ENCODE results near the gene STAM. TPM values are rescaled to one million over a fixed set of nuclear protein-coding genes. Genes with fewer than 3 reads are reported as not detected.

Gene STAM
- total and polyA plus RNA-seq, 10 of the 15 experiments (the other 5 are each of a cell fraction or from before 2014, with no cell fraction given), result 8.8 to 15.9 (median 14.4) TPM

GRCh38 chr10:17725703-17726102 is 81.8 kb downstream of the STAM start:
- Histone ChIP-seq H3K79me2 (ENCODE audit: control insufficient read depth, insufficient read depth, low read length) (no peaks in the 10 kb centered on the region), H3K4me3 (no peak overlapping the region), H3K9me3 (replicated peaks; ENCODE audit: control insufficient read depth, insufficient read depth, low read length) (no peaks in the 10 kb centered on the region; the same call in 2 of the 3 replicates), H3K9ac (ENCODE audit: control insufficient read depth, insufficient read depth, low read length) (no peak overlapping the region), H3K4me2 (ENCODE audit: control insufficient read depth, insufficient read depth) (no peak overlapping the region), H3K27ac (ENCODE audit: control insufficient read depth, insufficient read depth) (no peak overlapping the region), H2AFZ (ENCODE audit: control insufficient read depth, low read depth, low read length) (no peak overlapping the region), H4K20me1 (ENCODE audit: control insufficient read depth, insufficient read depth) (no peaks in the 10 kb centered on the region), H3K4me1 (ENCODE audit: control insufficient read depth, insufficient read depth, low read length) (no peaks in the 10 kb centered on the region), H3K27me3 (replicated peaks in 1 of 2; ENCODE audit: control insufficient read depth in 2 of 2, insufficient read depth in 2 of 2, low read length in 1 of 2) (no peaks in the 10 kb centered on the region), H3K36me3 (ENCODE audit: control insufficient read depth in 2 of 2, insufficient read depth in 2 of 2, low read length in 1 of 2) (no peaks in the 10 kb centered on the region)
- intact Hi-C loops (cut with micrococcal nuclease; ENCODE audit: unreplicated experiment), result no loop called here
- SMC1A ChIA-PET (ENCODE audit: uncharacterized antibody, unreplicated experiment), result no interaction called here
- POLR2A ChIA-PET, result no interaction called here
- CTCF ChIA-PET, result interaction anchor here (0.7 to 1.3 kb wide), 3 partner anchors 11 to 92 kb away, joined by 3 to 4 read pairs (median 4); no protein-coding TSS in a partner anchor
- WGBS (ENCODE audit: insufficient coverage, insufficient replicate concordance, low lambda C conversion rate, missing lambda C conversion rate), result 89% methylated on average over 7 of the region's 7 CpGs
- DNase-seq (ENCODE audit: low read depth, low spot score) (no peak), FAIRE-seq (no peak), ATAC-seq (no peak)
- no TSS peak for BruUV-seq (replicated peaks)
- in situ Hi-C loops (cut with MboI), result loop anchor here (25.0 kb wide), 1 partner anchor 888 kb away; no protein-coding TSS in a partner anchor
- RAD21 ChIA-PET (ENCODE audit: unreplicated experiment), result no interaction called here
- TF ChIP-seq MLLT1 (IDR thresholded peaks at IDR 0.05) (no peak), PML (IDR thresholded peaks at IDR 0.05; ENCODE audit: low read length) (no peak), ZBED1 (IDR thresholded peaks at IDR 0.05; ENCODE audit: borderline replicate concordance) (no peak), CEBPZ (IDR thresholded peaks at IDR 0.05; ENCODE audit: low read depth, low read length) (no peak), ZNF622 (IDR thresholded peaks at IDR 0.05) (no peak), BCLAF1 (IDR thresholded peaks at IDR 0.05) (no peak), EED (IDR thresholded peaks at IDR 0.05; ENCODE audit: low read depth) (no peak), CUX1 (IDR thresholded peaks at IDR 0.05; ENCODE audit: insufficient replicate concordance, low read depth, low read length) (no peak), RB1 (IDR thresholded peaks at IDR 0.05; ENCODE audit: borderline replicate concordance) (no peak), KAT2A (conservative IDR thresholded peaks at IDR 0.05; ENCODE audit: control insufficient read depth, low read depth, low read length) (no peak), NRF1 (conservative IDR thresholded peaks at IDR 0.05; ENCODE audit: low read depth, low read length) (no peak), BCL11A (IDR thresholded peaks at IDR 0.05; ENCODE audit: low read depth, low read length) (no peak)
